Suprapubic skin (tissue), 4 donors: ENCODE measurements around the gene C1orf198.

Experiments used
- POLR2A ChIP-seq, 2 donors: fragments of 450-650 bp; IDR thresholded peaks; one replicate each; pipeline ENCODE4 v1.6.1; 2017; ENCODE audit warnings: antibody characterized with exemption in 2 of 2, mild to moderate bottlenecking in 2 of 2, moderate library complexity in 2 of 2
- POLR2AphosphoS5 ChIP-seq, 3 donors: sonication (generic); formaldehyde crosslinking; IDR thresholded peaks; one replicate each; pipeline ENCODE4 v1.6.1; 2017; ENCODE audit warnings: antibody characterized with exemption in 3 of 3
- TF ChIP-seq, protein P1 (sequence below), 2 donors: fragments of 200-600 bp in 1 of 2; fragments of 450-650 bp in 1 of 2; sonication (generic) in 1 of 2; IDR thresholded peaks; one replicate each; pipeline ENCODE4 v1.5.1; 2016 to 2019; ENCODE audit warnings: antibody characterized with exemption in 2 of 2, mild to moderate bottlenecking in 1 of 2, moderate library complexity in 1 of 2

DNA sequence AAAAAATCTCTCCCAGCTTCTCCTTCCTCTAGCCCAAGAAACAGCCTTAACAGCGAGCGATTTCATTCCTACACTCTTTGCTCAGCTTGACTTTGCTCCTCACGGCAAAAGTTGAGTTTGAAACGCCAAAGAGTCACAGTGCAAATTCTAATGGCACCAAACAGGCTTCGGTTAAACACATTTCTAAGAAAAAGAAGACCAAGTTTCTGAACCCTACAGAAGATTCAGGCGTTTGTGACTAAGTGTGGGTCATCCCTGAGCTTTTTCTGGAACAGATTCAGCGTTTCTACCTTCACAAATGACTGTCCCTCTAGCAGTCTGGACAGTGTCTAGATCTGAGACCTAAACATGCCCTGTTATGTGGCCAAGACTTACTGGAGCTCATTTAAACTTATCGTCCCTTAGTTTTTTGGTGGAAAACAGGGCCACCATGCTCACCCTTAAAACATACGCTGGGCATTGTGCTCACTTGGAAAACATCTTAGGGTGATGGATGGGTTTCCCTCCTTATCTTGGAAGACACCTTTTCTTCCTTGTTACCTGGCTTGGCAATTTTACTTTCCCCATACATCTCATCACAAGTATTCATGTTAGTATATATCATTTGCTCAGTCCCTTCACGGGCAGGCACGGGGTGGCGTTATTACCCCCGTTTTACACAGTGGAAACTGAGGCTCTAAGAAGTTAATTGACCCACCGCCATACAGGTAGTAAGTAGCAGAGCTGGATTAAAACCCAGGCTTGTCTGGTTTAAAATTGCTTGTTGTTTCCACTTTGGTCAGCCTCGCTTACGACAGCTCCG is 1.0 kb downstream of the C1orf198 start:
- no peak for TF ChIP-seq POLR2A (IDR thresholded peaks at IDR 0.05)
- TF ChIP-seq, protein P1, sequence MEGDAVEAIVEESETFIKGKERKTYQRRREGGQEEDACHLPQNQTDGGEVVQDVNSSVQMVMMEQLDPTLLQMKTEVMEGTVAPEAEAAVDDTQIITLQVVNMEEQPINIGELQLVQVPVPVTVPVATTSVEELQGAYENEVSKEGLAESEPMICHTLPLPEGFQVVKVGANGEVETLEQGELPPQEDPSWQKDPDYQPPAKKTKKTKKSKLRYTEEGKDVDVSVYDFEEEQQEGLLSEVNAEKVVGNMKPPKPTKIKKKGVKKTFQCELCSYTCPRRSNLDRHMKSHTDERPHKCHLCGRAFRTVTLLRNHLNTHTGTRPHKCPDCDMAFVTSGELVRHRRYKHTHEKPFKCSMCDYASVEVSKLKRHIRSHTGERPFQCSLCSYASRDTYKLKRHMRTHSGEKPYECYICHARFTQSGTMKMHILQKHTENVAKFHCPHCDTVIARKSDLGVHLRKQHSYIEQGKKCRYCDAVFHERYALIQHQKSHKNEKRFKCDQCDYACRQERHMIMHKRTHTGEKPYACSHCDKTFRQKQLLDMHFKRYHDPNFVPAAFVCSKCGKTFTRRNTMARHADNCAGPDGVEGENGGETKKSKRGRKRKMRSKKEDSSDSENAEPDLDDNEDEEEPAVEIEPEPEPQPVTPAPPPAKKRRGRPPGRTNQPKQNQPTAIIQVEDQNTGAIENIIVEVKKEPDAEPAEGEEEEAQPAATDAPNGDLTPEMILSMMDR (IDR thresholded peaks at IDR 0.05), result no peak
- TF ChIP-seq POLR2AphosphoS5 (IDR thresholded peaks at IDR 0.05), result no peak
